Naive thymus-derived CD4-positive, alpha-beta T cell (primary cell): ENCODE measurements around the gene CCBE1. TPM values are rescaled to one million over a fixed set of nuclear protein-coding genes. Genes with fewer than 3 reads are reported as not detected.

Source experiments
- ATAC-seq: fragments of 150-1000 bp; cut with Tn5 transposase; 2 replicates; pipeline ENCODE4 v1.10.0; 2021; ENCODE audit warnings: mild to moderate bottlenecking, moderate library complexity
- CTCF ChIA-PET: fragments of 350-600 bp; sonication (Branson Sonifier 250); formaldehyde crosslinking; loops from one replicate; lab custom pipeline; 2021; ENCODE audit warnings: antibody characterized with exemption; lab: Charles Lee
- POLR2A ChIA-PET: fragments of 350-600 bp; sonication (Branson Sonifier 250); formaldehyde crosslinking; loops from one replicate; lab custom pipeline; 2021; ENCODE audit warnings: antibody characterized with exemption, inconsistent platforms; lab: Charles Lee
- DNase-seq, 9 donors: peaks; one replicate each; pipeline versions ENCODE4 v3.0.0 to v3.0.0-alpha.2; 2020 to 2022; ENCODE audit warnings: mixed read lengths in 1 of 9
- H3K27ac ChIP-seq: one replicate; pipeline ENCODE4 v1.7.0; 2013; ENCODE audit warnings: mild to moderate bottlenecking, low read depth, low read length, moderate library complexity
- H3K27me3 ChIP-seq, 2 donors: one replicate each; pipeline ENCODE4 v1.7.0; 2013; ENCODE audit warnings: low read length in 2 of 2, mild to moderate bottlenecking in 2 of 2, moderate library complexity in 2 of 2; ENCODE audit not compliant: control insufficient read depth in 2 of 2, insufficient read depth in 2 of 2
- H3K36me3 ChIP-seq, 3 experiments: 1 replicate in 2 of 3; 2 replicates in 1 of 3; pipeline ENCODE4 v1.7.0; 2013; ENCODE audit warnings: low read length in 3 of 3, mild to moderate bottlenecking in 3 of 3, moderate library complexity in 1 of 3; ENCODE audit not compliant: insufficient read depth in 3 of 3, control insufficient read depth in 2 of 3
- H3K4me1 ChIP-seq, 2 donors: one replicate each; pipeline ENCODE4 v1.7.0; 2013; ENCODE audit warnings: low read length in 2 of 2, mild to moderate bottlenecking in 2 of 2, moderate library complexity in 1 of 2; ENCODE audit not compliant: control insufficient read depth in 2 of 2, insufficient read depth in 2 of 2
- H3K4me3 ChIP-seq: 2 replicates; pipeline ENCODE4 v1.7.0; 2013; ENCODE audit warnings: mild to moderate bottlenecking, low read length
- H3K9me3 ChIP-seq, 3 experiments: 1 replicate in 2 of 3; 2 replicates in 1 of 3; pipeline ENCODE4 v1.7.0; 2013; ENCODE audit warnings: low read length in 3 of 3; ENCODE audit not compliant: control insufficient read depth in 2 of 3
- H3K27ac Mint-ChIP-seq, 9 donors: one replicate each; pipeline ENCODE4 v1.8.0; 2020 to 2022; ENCODE audit warnings: mixed read lengths in 9 of 9, mild to moderate bottlenecking in 8 of 9, moderate library complexity in 5 of 9, inconsistent platforms in 2 of 9
- H3K27me3 Mint-ChIP-seq, 5 donors: one replicate each; pipeline ENCODE4 v1.8.0; 2021 to 2022; ENCODE audit warnings: mixed read lengths in 5 of 5, mild to moderate bottlenecking in 1 of 5
- H3K36me3 Mint-ChIP-seq, 5 donors: one replicate each; pipeline ENCODE4 v1.8.0; 2020 to 2022; ENCODE audit warnings: mixed read lengths in 5 of 5, mild to moderate bottlenecking in 3 of 5, inconsistent platforms in 1 of 5
- H3K4me1 Mint-ChIP-seq, 7 donors: one replicate each; pipeline ENCODE4 v1.8.0; 2020 to 2022; ENCODE audit warnings: mixed read lengths in 7 of 7, mild to moderate bottlenecking in 3 of 7, inconsistent platforms in 1 of 7
- H3K4me3 Mint-ChIP-seq, 10 donors: one replicate each; pipeline ENCODE4 v1.8.0; 2020 to 2022; ENCODE audit warnings: mild to moderate bottlenecking in 10 of 10, mixed read lengths in 10 of 10, moderate library complexity in 6 of 10, inconsistent platforms in 2 of 10
- H3K9me3 Mint-ChIP-seq, 11 donors: one replicate each; pipeline ENCODE4 v1.8.0; 2020 to 2022; ENCODE audit warnings: mixed read lengths in 11 of 11, mild to moderate bottlenecking in 4 of 11, inconsistent platforms in 1 of 11, moderate library complexity in 1 of 11
- intact Hi-C, 2 donors: fragments of 100-400 bp; cut with micrococcal nuclease; formaldehyde crosslinking; loops; one replicate each; pipeline ENCODE4 v1.15.1; 2023
- polyA plus RNA-seq, 2 donors: library from polyadenylated mRNA; unstranded; fragments of 300-500 nt; fragmentation: Illumina TruSeq; gene quantifications; one replicate each; pipeline ENCODE4 v1.2.3, GENCODE V29; 2021
- total RNA-seq, 6 experiments: library from RNA in 5 of 6; stranded (reverse) in 5 of 6; gene quantifications; 1 replicate in 5 of 6; 2 replicates in 1 of 6; pipeline ENCODE4 v1.2.3 and lab custom pipeline; 2021 to 2026

CCBE1 gene
- total and polyA plus RNA-seq, 7 experiments from 2014 or later, result not detected

DNA sequence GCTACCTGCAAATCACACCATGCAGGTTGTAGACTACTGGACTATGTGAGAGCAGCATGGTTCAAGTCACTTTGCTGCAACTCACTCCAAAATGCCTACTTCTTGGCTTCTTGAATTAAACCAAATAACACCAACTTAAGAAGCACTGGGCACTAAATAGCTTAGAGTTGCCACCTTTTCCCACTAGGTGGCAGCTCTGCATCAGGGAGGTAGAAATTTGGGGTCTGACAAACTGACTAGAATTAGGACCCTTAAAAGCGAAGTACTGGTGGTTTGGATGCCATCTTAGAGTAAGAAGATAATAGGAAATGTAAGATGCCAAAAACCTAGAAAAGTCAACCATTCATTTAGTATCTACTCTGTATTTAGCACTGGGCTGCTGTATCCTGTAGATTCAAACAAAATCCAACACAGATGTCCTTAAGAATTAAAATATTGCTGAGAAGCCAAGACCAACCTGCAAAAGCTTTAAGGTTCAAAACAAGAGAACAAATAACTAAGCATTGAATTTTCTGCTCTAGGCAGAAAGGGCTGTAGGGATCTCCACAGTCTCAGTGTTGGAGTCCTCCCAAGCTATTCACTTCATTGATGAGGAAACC is 65.5 kb downstream of the CCBE1 start:
- no peak overlapping the region for H3K27ac ChIP-seq
- no peaks in the 10 kb centered on the region for H3K4me1 Mint-ChIP-seq
- no peak overlapping the region for H3K27ac Mint-ChIP-seq
- no peaks in the 10 kb centered on the region for H3K4me1 ChIP-seq
- H3K9me3 ChIP-seq, result no peaks in the 10 kb centered on the region
- CTCF ChIA-PET, result no interaction called here
- intact Hi-C loops, result loop anchor here in 1 of 2 donors (1.0 to 5.0 kb wide), 2 partner anchors 192 to 916 kb away; no protein-coding TSS in a partner anchor
- H3K4me3 ChIP-seq, result no peak overlapping the region
- POLR2A ChIA-PET, result no interaction called here
- ATAC-seq, result no peak
- peaks cover 0 to 7% (median 2%) of the 10 kb centered on the region in 11 donors for H3K9me3 Mint-ChIP-seq
- DNase-seq, result no peak
- no peaks in the 10 kb centered on the region for H3K36me3 Mint-ChIP-seq
- H3K4me3 Mint-ChIP-seq, result no peak overlapping the region
- H3K36me3 ChIP-seq, result no peaks in the 10 kb centered on the region
- no peaks in the 10 kb centered on the region for H3K27me3 ChIP-seq
- peaks cover 0 to 20% (median 17%) of the 10 kb centered on the region in 5 donors for H3K27me3 Mint-ChIP-seq

DNA sequence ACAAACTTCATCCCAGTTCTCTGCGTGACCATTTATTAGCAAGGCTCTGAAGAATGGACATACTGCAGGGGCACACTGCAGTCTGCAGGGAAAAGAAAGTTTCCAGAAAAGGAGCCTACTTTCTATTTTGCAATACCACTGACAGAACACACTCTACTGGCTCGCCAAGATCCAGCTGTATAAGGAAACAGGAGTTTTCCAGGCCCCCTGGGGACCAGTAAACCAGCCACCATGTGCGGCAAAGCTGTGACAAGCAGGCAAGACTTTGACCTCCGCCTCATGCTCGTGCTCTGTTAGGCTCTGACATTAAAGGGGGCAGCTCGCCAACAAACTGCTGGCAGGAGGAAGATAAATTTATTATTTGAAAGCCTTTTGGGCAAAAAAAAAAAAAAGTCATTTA is 67.3 kb downstream of the CCBE1 start:
- Mint-ChIP-seq H3K4me3 (no peak overlapping the region), H3K9me3 (peaks cover 0 to 7% (median 2%) of the 10 kb centered on the region in 11 donors), H3K36me3 (no peaks in the 10 kb centered on the region), H3K27me3 (peaks cover 0 to 17% (median 10%) of the 10 kb centered on the region in 5 donors), H3K27ac (no peak overlapping the region), H3K4me1 (no peaks in the 10 kb centered on the region)
- no peaks in the 10 kb centered on the region for H3K9me3 ChIP-seq
- no peaks in the 10 kb centered on the region for H3K36me3 ChIP-seq
- H3K4me1 ChIP-seq, result no peaks in the 10 kb centered on the region
- ChIA-PET POLR2A (no interaction called here), CTCF (no interaction called here)
- intact Hi-C loops, result loop anchor here in 1 of 2 donors (5.0 kb wide), 1 partner anchor 917 kb away; no protein-coding TSS in a partner anchor
- ATAC-seq, result no peak
- H3K27ac ChIP-seq, result no peak overlapping the region
- no peak for DNase-seq
- H3K27me3 ChIP-seq, result no peaks in the 10 kb centered on the region
- H3K4me3 ChIP-seq, result no peak overlapping the region

DNA sequence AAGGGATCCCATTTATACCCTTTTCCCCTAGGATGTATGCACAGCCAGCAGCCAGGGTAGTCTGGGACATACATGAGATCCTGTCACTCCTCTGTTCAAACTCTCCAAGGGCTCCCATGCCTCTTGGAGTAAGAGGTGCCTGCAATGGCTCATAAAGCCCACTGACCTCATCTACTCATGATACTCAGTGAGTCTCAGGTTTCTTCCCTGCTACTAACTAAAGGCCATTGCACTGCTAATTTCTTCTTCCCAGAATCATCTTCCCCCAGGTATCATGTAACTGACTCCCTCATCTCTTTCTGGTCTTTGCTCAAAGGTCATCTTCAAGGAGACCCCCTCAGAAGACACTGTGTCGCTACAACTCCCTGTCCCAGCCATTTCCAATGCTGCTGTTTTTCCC is 68.2 kb downstream of the CCBE1 start:
- POLR2A ChIA-PET, result no interaction called here
- intact Hi-C loops, result no loop called here

DNA sequence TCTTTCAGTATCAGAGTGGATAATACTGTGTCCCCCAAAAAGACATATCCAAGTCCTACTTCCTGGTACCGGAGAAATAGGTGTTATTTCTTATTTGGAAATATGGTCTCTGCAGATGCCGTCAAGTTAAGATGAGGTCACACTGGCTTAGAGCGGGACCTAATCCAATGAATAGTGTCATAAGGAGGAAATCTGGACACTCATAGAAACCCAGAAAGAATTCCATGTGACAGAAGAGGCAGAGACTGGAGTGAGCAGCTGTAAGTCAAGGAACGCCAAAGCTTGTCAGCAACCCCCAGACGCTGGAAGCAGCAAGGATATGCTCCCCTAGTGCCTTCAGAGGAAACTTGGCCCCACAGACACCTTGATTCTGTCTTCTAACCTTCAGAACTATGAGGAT is 69.8 kb downstream of the CCBE1 start:
- no peaks in the 10 kb centered on the region for H3K36me3 Mint-ChIP-seq
- H3K4me3 Mint-ChIP-seq, result no peak overlapping the region
- intact Hi-C loops, result no loop called here
- Histone ChIP-seq H3K9me3 (no peaks in the 10 kb centered on the region), H3K27ac (no peak overlapping the region), H3K4me1 (no peaks in the 10 kb centered on the region), H3K36me3 (no peaks in the 10 kb centered on the region), H3K27me3 (no peaks in the 10 kb centered on the region), H3K4me3 (no peak overlapping the region)
- DNase-seq (no peak), ATAC-seq (no peak)
- H3K27me3 Mint-ChIP-seq, result peaks cover 0 to 19% (median 6%) of the 10 kb centered on the region in 5 donors
- H3K4me1 Mint-ChIP-seq, result no peaks in the 10 kb centered on the region
- ChIA-PET POLR2A (no interaction called here), CTCF (no interaction called here)
- H3K9me3 Mint-ChIP-seq, result peaks cover 0 to 7% (median 2%) of the 10 kb centered on the region in 11 donors
- no peak overlapping the region for H3K27ac Mint-ChIP-seq

More for the DNA sequence above, 68.2 kb downstream of the CCBE1 start:
- no peak for DNase-seq
- Mint-ChIP-seq H3K4me3 (no peak overlapping the region), H3K4me1 (no peaks in the 10 kb centered on the region), H3K27ac (no peak overlapping the region), H3K9me3 (peaks cover 0 to 7% (median 2%) of the 10 kb centered on the region in 11 donors), H3K36me3 (no peaks in the 10 kb centered on the region), H3K27me3 (peaks cover 0 to 17% (median 8%) of the 10 kb centered on the region in 5 donors)
- no peak overlapping the region for H3K27ac ChIP-seq
- H3K9me3 ChIP-seq, result no peaks in the 10 kb centered on the region
- no peaks in the 10 kb centered on the region for H3K4me1 ChIP-seq
- no peaks in the 10 kb centered on the region for H3K27me3 ChIP-seq
- CTCF ChIA-PET, result no interaction called here
- no peak overlapping the region for H3K4me3 ChIP-seq
- H3K36me3 ChIP-seq, result no peaks in the 10 kb centered on the region
- ATAC-seq, result no peak

DNA sequence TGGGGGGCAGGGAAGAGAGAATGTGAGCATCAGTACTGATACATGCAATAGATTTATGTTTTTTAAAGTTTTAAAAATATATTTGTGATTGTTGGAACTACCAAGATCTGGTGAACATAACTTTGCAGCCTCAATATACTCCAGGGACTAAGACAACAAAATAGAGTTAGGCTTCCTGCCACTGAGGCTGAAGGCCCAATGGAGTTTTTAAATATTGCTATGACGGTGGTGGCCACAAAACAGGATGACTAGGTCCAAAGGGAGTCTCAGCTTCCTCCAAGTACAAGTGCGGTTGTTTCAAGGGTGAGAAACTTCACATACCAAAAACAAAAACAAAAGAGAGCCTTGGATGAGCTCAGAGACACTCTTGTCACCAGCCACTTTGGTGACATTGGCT is 72.9 kb downstream of the CCBE1 start:
- ChIA-PET POLR2A (no interaction called here), CTCF (no interaction called here)
- no peak overlapping the region for H3K4me3 Mint-ChIP-seq
- Histone ChIP-seq H3K4me3 (no peak overlapping the region), H3K36me3 (no peaks in the 10 kb centered on the region), H3K4me1 (no peaks in the 10 kb centered on the region), H3K9me3 (no peaks in the 10 kb centered on the region), H3K27ac (no peak overlapping the region), H3K27me3 (no peaks in the 10 kb centered on the region)
- peaks cover 0 to 28% (median 11%) of the 10 kb centered on the region in 5 donors for H3K27me3 Mint-ChIP-seq
- intact Hi-C loops, result no loop called here
- no peak overlapping the region for H3K27ac Mint-ChIP-seq
- H3K9me3 Mint-ChIP-seq, result peaks cover 0 to 9% (median 0%) of the 10 kb centered on the region in 11 donors
- ATAC-seq (no peak), DNase-seq (no peak)
- no peaks in the 10 kb centered on the region for H3K4me1 Mint-ChIP-seq
- H3K36me3 Mint-ChIP-seq, result no peaks in the 10 kb centered on the region

DNA sequence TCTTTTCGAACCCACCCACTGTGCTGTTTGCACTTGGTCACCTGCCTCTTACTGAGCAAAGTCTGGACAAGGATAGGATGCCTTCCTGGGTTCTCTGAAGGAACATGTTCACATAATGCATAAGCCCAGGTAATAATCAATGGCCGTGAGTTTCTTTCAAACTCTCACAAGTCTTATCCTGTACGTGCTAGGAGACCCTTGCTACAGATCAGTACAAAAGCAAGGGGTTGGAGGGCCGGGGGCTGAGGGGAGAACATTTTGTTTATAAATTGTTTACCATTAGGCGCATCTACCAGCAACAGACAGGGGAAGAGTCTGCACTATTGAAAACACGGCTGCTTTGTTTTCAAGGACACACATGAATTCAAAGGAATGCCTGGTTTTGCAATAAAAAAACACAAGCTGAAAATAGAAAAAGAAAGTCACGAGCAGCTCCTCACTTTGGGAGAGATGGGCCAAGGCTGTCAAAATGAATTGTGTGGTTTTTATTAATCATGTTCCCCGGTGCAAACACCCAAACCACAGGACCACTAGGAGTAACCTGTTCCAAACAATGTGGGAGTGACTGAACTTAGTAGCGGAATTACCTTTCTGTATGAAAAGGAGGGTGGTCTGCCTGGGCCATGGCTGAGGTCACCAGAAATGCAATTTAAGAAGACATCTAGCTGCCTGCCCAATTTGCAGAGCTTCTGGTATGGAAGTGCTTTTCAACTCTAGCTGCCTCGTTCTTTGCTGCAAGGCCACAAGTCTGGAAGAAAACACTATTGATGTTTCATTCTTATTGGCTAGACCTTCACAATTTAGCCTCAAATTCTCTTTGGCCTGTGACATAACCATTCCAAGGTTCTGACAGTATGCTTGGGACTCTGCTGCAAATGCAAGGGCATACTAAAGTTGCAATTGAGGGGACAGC is 73.5 kb downstream of the CCBE1 start:
- no peak for DNase-seq
- peaks cover 0 to 21% (median 8%) of the 10 kb centered on the region in 5 donors for H3K27me3 Mint-ChIP-seq
- H3K9me3 Mint-ChIP-seq, result peaks cover 0 to 7% (median 0%) of the 10 kb centered on the region in 11 donors
- no peak for ATAC-seq
- no peak overlapping the region for H3K27ac Mint-ChIP-seq
- H3K4me1 ChIP-seq, result no peaks in the 10 kb centered on the region
- no peaks in the 10 kb centered on the region for H3K4me1 Mint-ChIP-seq
- H3K36me3 ChIP-seq, result no peaks in the 10 kb centered on the region
- H3K4me3 ChIP-seq, result no peak overlapping the region
- ChIA-PET POLR2A (no interaction called here), CTCF (no interaction called here)
- H3K9me3 ChIP-seq, result no peaks in the 10 kb centered on the region
- H3K27ac ChIP-seq, result no peak overlapping the region
- no peak overlapping the region for H3K4me3 Mint-ChIP-seq
- H3K36me3 Mint-ChIP-seq, result no peaks in the 10 kb centered on the region
- H3K27me3 ChIP-seq, result no peaks in the 10 kb centered on the region
- intact Hi-C loops, result no loop called here
